GM18499 (cell line): Measurements from ENCODE around the gene GNL3.
"Not testable (repeated sequence)": the region's sequence is repeated elsewhere in the genome, so short reads cannot be mapped to it uniquely, and the experiment has no call there.

Experiments
- ATAC-seq: cut with Tn5 transposase; IDR thresholded peaks from one replicate; pipeline ENCODE4 v1.9.1; 2021; ENCODE audit warnings: moderate number of reproducible peaks; ENCODE audit not compliant: insufficient read depth, unreplicated experiment

Gene GNL3

GRCh38 chr3:52685709-52686691 lies at the start of gene GNL3, which contains the start of gene PBRM1:
Gene GNL3, plus strand, starts transcription at chr3:52686032. Its CDS starts 61 bp downstream, at chr3:52686093.
Gene PBRM1, minus strand, starts transcription at chr3:52685913.
- ATAC-seq, result peak; percentile 47

GRCh38 chr3:52636673-52637072 lies 49.2 kb upstream of the GNL3 start:
- ATAC-seq, result no peak

- no peak for ATAC-seq
Observed at GRCh38 chr3:52645549-52645948, 40.3 kb upstream of the GNL3 start.

- ATAC-seq, result no peak
Observed at GRCh38 chr3:52649461-52650210, 36.2 kb upstream of the GNL3 start.

- ATAC-seq, result no peak
Observed at GRCh38 chr3:52650439-52650838, 35.4 kb upstream of the GNL3 start.

GRCh38 chr3:52651592-52651991 lies 34.2 kb upstream of the GNL3 start:
- ATAC-seq, result no peak

GRCh38 chr3:52655895-52656294 lies 29.9 kb upstream of the GNL3 start:
- ATAC-seq, result no peak

GRCh38 chr3:52660046-52660445 lies 25.8 kb upstream of the GNL3 start:
- ATAC-seq, result no peak

- ATAC-seq, result no peak
Observed at GRCh38 chr3:52663098-52663497, 22.7 kb upstream of the GNL3 start.

GRCh38 chr3:52670621-52671521 lies 15.0 kb upstream of the GNL3 start:
- peak; percentile 78 for ATAC-seq

GRCh38 chr3:52671676-52672075 lies 14.2 kb upstream of the GNL3 start:
- ATAC-seq, result no peak

- ATAC-seq, result not testable (repeated sequence)
Observed at GRCh38 chr3:52676201-52676600, 9.6 kb upstream of the GNL3 start.

GRCh38 chr3:52678265-52679198 lies 7.3 kb upstream of the GNL3 start:
- ATAC-seq, result no peak

- ATAC-seq, result no peak
Observed at GRCh38 chr3:52679199-52679538, 6.7 kb upstream of the GNL3 start.

- no peak for ATAC-seq
Observed at GRCh38 chr3:52679811-52680210, 6.0 kb upstream of the GNL3 start.

- ATAC-seq, result no peak
Observed at GRCh38 chr3:52681596-52681995, 4.2 kb upstream of the GNL3 start.

GRCh38 chr3:52682016-52682415 lies 3.8 kb upstream of the GNL3 start:
- ATAC-seq, result no peak

GRCh38 chr3:52683611-52684010 lies 2.2 kb upstream of the GNL3 start:
- ATAC-seq, result no peak

GRCh38 chr3:52684184-52684583 lies 1.6 kb upstream of the GNL3 start:
- no peak for ATAC-seq
